ENCODE results near the gene CORO7.

Gene CORO7

GRCh38 chr16:4322121-4323052, 94.0 kb downstream of the CORO7 start:
- DNase-seq (ENCODE audit: low read depth in 3 of 3), result no peak

GRCh38 chr16:4321286-4322120, 94.9 kb downstream of the CORO7 start:
- DNase-seq (ENCODE audit: low read depth in 3 of 3), result no peak

- no peak for DNase-seq (ENCODE audit: low read depth in 3 of 3)
Observed at GRCh38 chr16:4320571-4321137, 95.7 kb downstream of the CORO7 start.

GRCh38 chr16:4319454-4320421, 96.7 kb downstream of the CORO7 start:
- DNase-seq (ENCODE audit: low read depth in 3 of 3), result peak in 1 of 3 experiments; percentile 51

GRCh38 chr16:4318967-4319366, 97.4 kb downstream of the CORO7 start:
- DNase-seq (ENCODE audit: low read depth in 3 of 3), result no peak

- no peak for DNase-seq (ENCODE audit: low read depth in 3 of 3)
Observed at GRCh38 chr16:4318451-4318910, 97.9 kb downstream of the CORO7 start.

- DNase-seq (ENCODE audit: low read depth in 3 of 3), result no peak
Observed at GRCh38 chr16:4317532-4318450, 98.6 kb downstream of the CORO7 start.

GRCh38 chr16:4316864-4317531, 99.4 kb downstream of the CORO7 start:
- no peak for DNase-seq (ENCODE audit: low read depth in 3 of 3)

GRCh38 chr16:4316108-4316863, 100.1 kb downstream of the CORO7 start:
- DNase-seq (ENCODE audit: low read depth in 3 of 3), result no peak

GRCh38 chr16:4315186-4316107, 100.9 kb downstream of the CORO7 start, which contains the start of gene GLIS2:
TSS of gene GLIS2 (plus strand) at chr16:4316067. CDS start at chr16:4332281, 16,214 bp downstream.
- no peak for DNase-seq (ENCODE audit: low read depth in 3 of 3)

GRCh38 chr16:4314532-4315185, 101.7 kb downstream of the CORO7 start:
- DNase-seq (ENCODE audit: low read depth in 3 of 3), result no peak

- no peak for DNase-seq (ENCODE audit: low read depth in 3 of 3)
Observed at GRCh38 chr16:4313563-4314531, 102.5 kb downstream of the CORO7 start.

GRCh38 chr16:4309833-4310266, 106.5 kb downstream of the CORO7 start:
- DNase-seq (ENCODE audit: low read depth in 3 of 3), result peak in 1 of 3 experiments; percentile 48

- no peak for DNase-seq (ENCODE audit: low read depth in 3 of 3)
Observed at GRCh38 chr16:4309102-4309832, 107.1 kb downstream of the CORO7 start.
